Common myeloid progenitor, CD34-positive (primary cell): ENCODE results near the gene ARL16.

Source experiments
- CTCF ChIA-PET: fragments of 350-600 bp; sonication (Branson Sonifier 250); formaldehyde crosslinking; loops from one replicate; lab custom pipeline; 2021; ENCODE audit warnings: antibody characterized with exemption; lab: Charles Lee
- POLR2A ChIA-PET: fragments of 350-600 bp; sonication (Branson Sonifier 250); formaldehyde crosslinking; loops from one replicate; lab custom pipeline; 2021; ENCODE audit warnings: antibody characterized with exemption; lab: Charles Lee
- DNase-seq, 3 donors: peaks; one replicate each; pipeline versions ENCODE4 v3.0.0 to v3.0.0-alpha.2; 2013
- H3K27ac ChIP-seq, 2 experiments: 1 replicate in 1 of 2; 2 replicates in 1 of 2; pipeline ENCODE4 v1.7.0; 2013; ENCODE audit warnings: inconsistent platforms in 2 of 2, low read length in 2 of 2, mild to moderate bottlenecking in 2 of 2, low read depth in 1 of 2, moderate library complexity in 1 of 2; ENCODE audit not compliant: severe bottlenecking in 2 of 2, insufficient read depth in 1 of 2, poor library complexity in 1 of 2
- H3K27me3 ChIP-seq, 5 experiments: replicated peaks in 2 of 5; 1 replicate in 3 of 5; 2 replicates in 2 of 5; pipeline versions ENCODE4 v1.6.1 to v1.7.0; 2013; ENCODE audit warnings: low read length in 4 of 5, mild to moderate bottlenecking in 2 of 5, moderate library complexity in 2 of 5, inconsistent platforms in 1 of 5; ENCODE audit not compliant: insufficient read depth in 5 of 5, control insufficient read depth in 4 of 5
- H3K36me3 ChIP-seq, 4 experiments: 1 replicate in 2 of 4; 2 replicates in 2 of 4; pipeline versions ENCODE4 v1.6.1 to v1.7.0; 2013; ENCODE audit warnings: low read length in 3 of 4, control low read depth in 1 of 4, mild to moderate bottlenecking in 1 of 4; ENCODE audit not compliant: control insufficient read depth in 4 of 4, insufficient read depth in 4 of 4
- H3K4me1 ChIP-seq, 4 experiments: 1 replicate in 3 of 4; 2 replicates in 1 of 4; pipeline versions ENCODE4 v1.6.1 to v1.7.1; 2013; ENCODE audit warnings: low read length in 3 of 4, mild to moderate bottlenecking in 3 of 4, control low read depth in 1 of 4, inconsistent platforms in 1 of 4, moderate library complexity in 1 of 4; ENCODE audit not compliant: control insufficient read depth in 4 of 4, insufficient read depth in 4 of 4; ENCODE audit errors: control extremely low read depth in 1 of 4
- H3K4me3 ChIP-seq, 7 experiments: 1 replicate in 4 of 7; 2 replicates in 3 of 7; pipeline versions ENCODE4 v1.5.1 to v1.7.0; 2013; ENCODE audit warnings: mild to moderate bottlenecking in 7 of 7, low read length in 6 of 7, moderate library complexity in 6 of 7, inconsistent platforms in 2 of 7, low read depth in 2 of 7, control low read depth in 1 of 7; ENCODE audit not compliant: insufficient read depth in 4 of 7, control insufficient read depth in 1 of 7; ENCODE audit errors: extremely low read depth in 1 of 7
- H3K9me3 ChIP-seq, 5 experiments: 1 replicate in 4 of 5; 2 replicates in 1 of 5; pipeline versions ENCODE4 v1.6.1 to v1.7.1; 2013; ENCODE audit warnings: low read length in 4 of 5, mild to moderate bottlenecking in 2 of 5, inconsistent platforms in 1 of 5, low read depth in 1 of 5, moderate library complexity in 1 of 5; ENCODE audit not compliant: control insufficient read depth in 4 of 5, insufficient read depth in 2 of 5; ENCODE audit errors: control extremely low read depth in 1 of 5
- WGBS: methylation state at CpG from one replicate; pipeline ENCODE4 v1.1.5; 2013; ENCODE audit not compliant: insufficient coverage; 5-methylcytosine and 5-hydroxymethylcytosine counted together

Gene ARL16

GRCh38 chr17:81712468-81713003, 28.9 kb upstream of the ARL16 start:
- Histone ChIP-seq H3K4me1 (peaks cover 0 to 43% (median 34%) of the 10 kb centered on the region in 4 experiments), H3K4me3 (peak overlapping the region; percentile 34 to 74 (median 60)), H3K36me3 (peaks cover 0 to 33% (median 4%) of the 10 kb centered on the region in 4 experiments), H3K9me3 (no peaks in the 10 kb centered on the region), H3K27me3 (no peaks in the 10 kb centered on the region), H3K27ac (peak overlapping the region in 1 of 2 experiments; percentile 14)
- DNase-seq: no peak
- ChIA-PET POLR2A (no interaction called here), CTCF (interaction anchor here (0.7 to 1.2 kb wide), 3 partner anchors 9 to 42 kb away, joined by 3 to 8 read pairs (median 3); no protein-coding TSS in a partner anchor)
- WGBS: 3% methylated on average over 35 of the region's 41 CpGs

GRCh38 chr17:81711814-81712467, 28.3 kb upstream of the ARL16 start, which contains the start of gene SLC25A10:
TSS of gene SLC25A10 (plus strand) at chr17:81712284. CDS start at chr17:81712427, 143 bp downstream.
- peak within 1 kb of the TSS in 1 of 2 experiments; percentile 14 for H3K27ac ChIP-seq
- peaks cover 0 to 33% (median 7%) of the 10 kb centered on the region in 4 experiments for H3K36me3 ChIP-seq
- peak; percentile 61 to 90 (median 84) for DNase-seq
- peaks cover 0 to 43% (median 34%) of the 10 kb centered on the region in 4 experiments for H3K4me1 ChIP-seq
- POLR2A ChIA-PET: no interaction called here
- CTCF ChIA-PET: no interaction called here
- no peaks in the 10 kb centered on the region for H3K9me3 ChIP-seq
- WGBS: under 1% methylated on average over 77 of the region's 89 CpGs
- H3K27me3 ChIP-seq: no peaks in the 10 kb centered on the region
- peak within 1 kb of the TSS; percentile 34 to 74 (median 60) for H3K4me3 ChIP-seq

GRCh38 chr17:81710514-81711308, 27.1 kb upstream of the ARL16 start:
- peaks cover 0 to 39% (median 14%) of the 10 kb centered on the region in 4 experiments for H3K36me3 ChIP-seq
- DNase-seq: peak in 2 of 3 donors; percentile 45 to 54
- 11% methylated on average over 29 of the region's 29 CpGs for WGBS
- POLR2A ChIA-PET: no interaction called here
- CTCF ChIA-PET: interaction anchor here (1.2 kb wide), 1 partner anchor 109 kb away, joined by 3 read pairs; no protein-coding TSS in a partner anchor
- peak overlapping the region in 6 of 7 experiments; percentile 6 to 66 (median 32) for H3K4me3 ChIP-seq
- H3K9me3 ChIP-seq: no peaks in the 10 kb centered on the region
- H3K4me1 ChIP-seq: peaks cover 0 to 43% (median 34%) of the 10 kb centered on the region in 4 experiments
- no peak overlapping the region for H3K27ac ChIP-seq
- H3K27me3 ChIP-seq: no peaks in the 10 kb centered on the region

- Histone ChIP-seq H3K4me3 (no peak overlapping the region), H3K4me1 (peaks cover 0 to 46% (median 44%) of the 10 kb centered on the region in 4 experiments), H3K9me3 (no peaks in the 10 kb centered on the region), H3K36me3 (peaks cover 0 to 44% (median 16%) of the 10 kb centered on the region in 4 experiments), H3K27ac (no peak overlapping the region), H3K27me3 (no peaks in the 10 kb centered on the region)
- 97% methylated on average over 17 of the region's 17 CpGs for WGBS
- no peak for DNase-seq
- ChIA-PET CTCF (interaction anchor here (0.6 kb wide), 2 partner anchors 27 to 97 kb away, joined by 3 read pairs; no protein-coding TSS in a partner anchor), POLR2A (no interaction called here)
Observed at GRCh38 chr17:81708739-81709185, 25.2 kb upstream of the ARL16 start.

- H3K4me1 ChIP-seq: peaks cover 0 to 42% (median 40%) of the 10 kb centered on the region in 4 experiments
- DNase-seq: no peak
- ChIA-PET POLR2A (no interaction called here), CTCF (interaction anchor here (1.7 kb wide), 1 partner anchor 31 kb away, joined by 3 read pairs; no protein-coding TSS in a partner anchor)
- H3K27me3 ChIP-seq: no peaks in the 10 kb centered on the region
- no peak overlapping the region for H3K4me3 ChIP-seq
- 95% methylated on average over 24 of the region's 25 CpGs for WGBS
- H3K9me3 ChIP-seq: no peaks in the 10 kb centered on the region
- H3K36me3 ChIP-seq: peaks cover 0 to 44% (median 16%) of the 10 kb centered on the region in 4 experiments
- no peak overlapping the region for H3K27ac ChIP-seq
Observed at GRCh38 chr17:81707725-81708646, 24.4 kb upstream of the ARL16 start.
